K562 (cell line): ENCODE measurements around the gene CPED1. TPM values are rescaled to one million over a fixed set of nuclear protein-coding genes. Genes with fewer than 3 reads are reported as not detected.

Experiments
- C11orf30 ChIP-seq: fragments of 450-650 bp; IDR thresholded peaks from 2 replicates; pipeline ENCODE4 v1.6.1; 2016; ENCODE audit warnings: low read depth, mild to moderate bottlenecking
- EWSR1 ChIP-seq: fragments of 450-650 bp; IDR thresholded peaks from 2 replicates; pipeline ENCODE4 v1.6.1; 2018; ENCODE audit warnings: borderline replicate concordance, mild to moderate bottlenecking, low read depth, moderate library complexity; ENCODE audit not compliant: partially characterized antibody
- EZH2 ChIP-seq: IDR thresholded peaks from 2 replicates; pipeline ENCODE4 v1.6.1; 2012; ENCODE audit warnings: low read depth, mild to moderate bottlenecking, inconsistent platforms, low read length, borderline replicate concordance
- GABPB2 ChIP-seq: fragments of 250-450 bp; sonication (Bioruptor Pico); conservative IDR thresholded peaks from 2 replicates; pipeline ENCODE4 v1.5.1; 2021; ENCODE audit warnings: mild to moderate bottlenecking
- ILF3 ChIP-seq: fragments of 450-650 bp; IDR thresholded peaks from 2 replicates; pipeline ENCODE4 v1.6.1; 2018; ENCODE audit warnings: antibody characterized with exemption, mild to moderate bottlenecking, moderate library complexity, borderline replicate concordance
- KLF1 ChIP-seq: fragments of 450-650 bp; IDR thresholded peaks from 2 replicates; pipeline ENCODE4 v1.6.1; 2016; ENCODE audit warnings: missing genetic modification characterization, missing compliant biosample characterization
- LEF1 ChIP-seq: fragments of 450-650 bp; IDR thresholded peaks from 2 replicates; pipeline ENCODE4 v1.6.1; 2016; ENCODE audit warnings: mild to moderate bottlenecking
- MEIS2 ChIP-seq: fragments of 450-650 bp; IDR thresholded peaks from 2 replicates; pipeline ENCODE4 v1.6.1; 2014; ENCODE audit warnings: mild to moderate bottlenecking; ENCODE audit not compliant: partially characterized antibody
- OTX1 ChIP-seq: fragments of 450-650 bp; formaldehyde crosslinking; IDR thresholded peaks from 2 replicates; pipeline ENCODE4 v1.4.0; 2022; ENCODE audit warnings: mild to moderate bottlenecking
- PTRF ChIP-seq: fragments of 450-650 bp; IDR thresholded peaks from 2 replicates; pipeline ENCODE4 v1.6.1; 2016; ENCODE audit warnings: mild to moderate bottlenecking, missing genetic modification characterization, missing compliant biosample characterization
- RFX5 ChIP-seq: IDR thresholded peaks from 2 replicates; pipeline ENCODE4 v1.6.1; 2011; ENCODE audit warnings: low read depth, mild to moderate bottlenecking, improper control_type of control experiment, low read length
- SNRNP70 ChIP-seq: fragments of 200-400 bp; formaldehyde crosslinking; optimal IDR thresholded peaks from 2 replicates; pipeline ENCODE3; 2017; ENCODE audit warnings: low read depth, low read length
- TEAD2 ChIP-seq: fragments of 450-650 bp; IDR thresholded peaks from 2 replicates; pipeline ENCODE4 v1.6.1; 2016; ENCODE audit warnings: missing genetic modification characterization, control low read depth, missing compliant biosample characterization
- THRAP3 ChIP-seq: fragments of 450-650 bp; IDR thresholded peaks from 2 replicates; pipeline ENCODE4 v1.6.1; 2016; ENCODE audit warnings: mild to moderate bottlenecking, inconsistent platforms, borderline replicate concordance
- ZFP30 ChIP-seq: fragments of 250-450 bp; sonication (Bioruptor Pico); IDR thresholded peaks from 2 replicates; pipeline ENCODE4 v1.8.0; 2022; ENCODE audit warnings: moderate library complexity, mild to moderate bottlenecking, inconsistent platforms, borderline replicate concordance
- ZKSCAN1 ChIP-seq: fragments of 150-350 bp; IDR thresholded peaks from 2 replicates; pipeline ENCODE4 v1.6.1; 2016; ENCODE audit warnings: low read depth, low read length
- ZNF121 ChIP-seq: sonication (generic); formaldehyde crosslinking; conservative IDR thresholded peaks from 2 replicates; pipeline ENCODE4 v1.8.0; 2022; ENCODE audit warnings: missing genetic modification reagents
- ZNF146 ChIP-seq: IDR thresholded peaks from one replicate; pipeline ENCODE4 v1.6.1; 2018; ENCODE audit warnings: missing compliant biosample characterization; ENCODE audit not compliant: unreplicated experiment
- ZNF174 ChIP-seq: fragments of 250-450 bp; sonication (Bioruptor Pico); IDR thresholded peaks from 2 replicates; pipeline ENCODE4 v1.4.0; 2020; ENCODE audit warnings: mild to moderate bottlenecking
- ZNF24 ChIP-seq: fragments of 450-650 bp; IDR thresholded peaks from 2 replicates; pipeline ENCODE4 v1.6.1; 2016
- ZNF766 ChIP-seq: fragments of 200-800 bp; sonication (Bioruptor generic); conservative IDR thresholded peaks from 2 replicates; pipeline ENCODE4 v1.6.1; 2016; ENCODE audit warnings: missing genetic modification characterization, missing compliant biosample characterization
- polyA plus RNA-seq, 8 experiments: library from polyadenylated mRNA; depleted of rRNA in 4 of 8; stranded (reverse) in 5 of 8; unstranded in 3 of 8; fragments of >200 nt; fragmentation: Nextera tagmentation in 2 of 8; fragmentation: Illumina TruSeq in 1 of 8; extraction: Ambion mirVana in 2 of 8; extraction: Trizol in 1 of 8; gene quantifications; 2 replicates each; pipeline versions ENCODE4 v1.2.1 to v1.2.3, GENCODE V29; 2011 to 2014; ENCODE audit warnings: inconsistent platforms in 1 of 8, missing spikeins in 1 of 8
- total RNA-seq, 7 experiments: library from RNA; depleted of rRNA in 6 of 7; stranded (reverse); fragments of >200 nt in 6 of 7; fragmentation: Illumina TruSeq in 2 of 7; extraction: Trizol in 2 of 7; gene quantifications; 2 replicates each; pipeline versions ENCODE4 v1.2.1 to v1.2.3, GENCODE V29; 2011 to 2021; ENCODE audit warnings: low replicate concordance in 1 of 7
- TF ChIP-seq, protein P1 (sequence below): fragments of 250-450 bp; sonication (Bioruptor Pico); IDR thresholded peaks from 2 replicates; pipeline ENCODE4 v1.8.0; 2021; ENCODE audit warnings: borderline replicate concordance, mild to moderate bottlenecking, moderate library complexity; ENCODE audit not compliant: poor library complexity, severe bottlenecking
- TF ChIP-seq, protein P2 (sequence below): fragments of 250-450 bp; sonication (Bioruptor Pico); IDR thresholded peaks from 2 replicates; pipeline ENCODE4 v1.6.1; 2021; ENCODE audit warnings: mild to moderate bottlenecking
- TF ChIP-seq, protein P3 (sequence below): fragments of 250-450 bp; sonication (Bioruptor Pico); IDR thresholded peaks from 2 replicates; pipeline ENCODE4 v1.5.0; 2022; ENCODE audit warnings: mild to moderate bottlenecking
- TF ChIP-seq, protein P4 (sequence below): fragments of 250-450 bp; sonication (Bioruptor Pico); IDR thresholded peaks from 2 replicates; pipeline ENCODE4 v1.9.0; 2021; ENCODE audit warnings: mild to moderate bottlenecking, inconsistent platforms

The CPED1 gene
- total and polyA plus RNA-seq, 9 of the 15 experiments (the other 6 are each of a cell fraction or from before 2014, with no cell fraction given): 195 to 393 (median 290) TPM

DNA sequence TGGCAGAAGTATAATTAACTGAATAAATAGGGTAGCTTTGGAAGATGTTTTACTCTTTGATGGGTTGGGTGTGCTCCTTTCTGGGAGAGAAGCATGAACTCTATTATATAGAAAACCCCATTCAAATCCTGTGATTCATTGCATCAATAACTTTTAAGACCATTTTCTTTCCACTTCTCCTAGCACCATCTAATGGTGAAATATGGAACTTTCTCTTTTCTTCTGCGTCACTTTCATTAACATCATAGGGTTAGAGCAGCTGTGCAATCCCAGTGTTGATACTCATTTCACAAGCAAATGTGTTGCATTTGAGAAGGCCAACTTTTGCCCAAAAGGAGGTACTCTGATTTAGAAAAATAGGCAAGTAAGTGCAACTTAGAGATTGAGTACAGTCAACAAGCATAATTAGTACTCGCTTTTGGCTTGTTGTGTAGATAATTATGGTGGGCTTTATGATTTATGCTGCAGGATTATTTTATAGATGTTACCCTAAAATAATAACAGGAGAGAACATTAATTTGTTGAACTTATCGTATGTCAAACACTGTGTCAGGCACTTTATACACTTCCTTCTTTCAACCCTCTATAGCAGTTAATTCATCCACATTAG lies 92.9 kb downstream of the CPED1 start (continued):
- TF ChIP-seq, protein P1, sequence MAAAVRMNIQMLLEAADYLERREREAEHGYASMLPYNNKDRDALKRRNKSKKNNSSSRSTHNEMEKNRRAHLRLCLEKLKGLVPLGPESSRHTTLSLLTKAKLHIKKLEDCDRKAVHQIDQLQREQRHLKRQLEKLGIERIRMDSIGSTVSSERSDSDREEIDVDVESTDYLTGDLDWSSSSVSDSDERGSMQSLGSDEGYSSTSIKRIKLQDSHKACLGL (CRISPR knock-in tag): no peak
- TF ChIP-seq EZH2: no peak
- TF ChIP-seq ZNF174 (CRISPR knock-in tag): peak; percentile 25; the same call in 1 of the 2 replicates
- peak; percentile 61; the same call in 1 of the 2 replicates for TF ChIP-seq OTX1 (CRISPR knock-in tag)
- TF ChIP-seq EWSR1: peak; percentile 85
- TF ChIP-seq, protein P2, sequence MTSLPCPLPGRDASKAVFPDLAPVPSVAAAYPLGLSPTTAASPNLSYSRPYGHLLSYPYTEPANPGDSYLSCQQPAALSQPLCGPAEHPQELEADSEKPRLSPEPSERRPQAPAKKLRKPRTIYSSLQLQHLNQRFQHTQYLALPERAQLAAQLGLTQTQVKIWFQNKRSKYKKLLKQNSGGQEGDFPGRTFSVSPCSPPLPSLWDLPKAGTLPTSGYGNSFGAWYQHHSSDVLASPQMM: peak; percentile 77; the same call in 1 of the 2 replicates
- no peak for TF ChIP-seq SNRNP70
- TF ChIP-seq ILF3: peak; percentile 46
- TF ChIP-seq ZNF146: no peak
- TF ChIP-seq ZKSCAN1: no peak
- no peak for TF ChIP-seq GABPB2
- peak; percentile 80; the same call in 1 of the 2 replicates for TF ChIP-seq ZNF24
- TF ChIP-seq ZNF121: no peak
- peak; percentile 50 for TF ChIP-seq MEIS2
- peak; percentile 8; the same call in 1 of the 2 replicates for TF ChIP-seq ZFP30 (CRISPR knock-in tag)
- TF ChIP-seq C11orf30: no peak
- no peak for TF ChIP-seq ZNF766 (CRISPR knock-in tag)
- TF ChIP-seq TEAD2 (tag): no peak
- 0 out of 2 replicates have a peak, but pooled peaks have one; percentile 42 for TF ChIP-seq THRAP3
- TF ChIP-seq, protein P3, sequence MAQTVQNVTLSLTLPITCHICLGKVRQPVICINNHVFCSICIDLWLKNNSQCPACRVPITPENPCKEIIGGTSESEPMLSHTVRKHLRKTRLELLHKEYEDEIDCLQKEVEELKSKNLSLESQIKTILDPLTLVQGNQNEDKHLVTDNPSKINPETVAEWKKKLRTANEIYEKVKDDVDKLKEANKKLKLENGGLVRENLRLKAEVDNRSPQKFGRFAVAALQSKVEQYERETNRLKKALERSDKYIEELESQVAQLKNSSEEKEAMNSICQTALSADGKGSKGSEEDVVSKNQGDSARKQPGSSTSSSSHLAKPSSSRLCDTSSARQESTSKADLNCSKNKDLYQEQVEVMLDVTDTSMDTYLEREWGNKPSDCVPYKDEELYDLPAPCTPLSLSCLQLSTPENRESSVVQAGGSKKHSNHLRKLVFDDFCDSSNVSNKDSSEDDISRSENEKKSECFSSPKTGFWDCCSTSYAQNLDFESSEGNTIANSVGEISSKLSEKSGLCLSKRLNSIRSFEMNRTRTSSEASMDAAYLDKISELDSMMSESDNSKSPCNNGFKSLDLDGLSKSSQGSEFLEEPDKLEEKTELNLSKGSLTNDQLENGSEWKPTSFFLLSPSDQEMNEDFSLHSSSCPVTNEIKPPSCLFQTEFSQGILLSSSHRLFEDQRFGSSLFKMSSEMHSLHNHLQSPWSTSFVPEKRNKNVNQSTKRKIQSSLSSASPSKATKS (CRISPR knock-in tag): peak; percentile 11; the same call in 1 of the 2 replicates
- no peak for TF ChIP-seq PTRF (tag)
- TF ChIP-seq RFX5: no peak; the same call in 1 of the 2 replicates
- no peak for TF ChIP-seq KLF1 (tag)
- TF ChIP-seq, protein P4, sequence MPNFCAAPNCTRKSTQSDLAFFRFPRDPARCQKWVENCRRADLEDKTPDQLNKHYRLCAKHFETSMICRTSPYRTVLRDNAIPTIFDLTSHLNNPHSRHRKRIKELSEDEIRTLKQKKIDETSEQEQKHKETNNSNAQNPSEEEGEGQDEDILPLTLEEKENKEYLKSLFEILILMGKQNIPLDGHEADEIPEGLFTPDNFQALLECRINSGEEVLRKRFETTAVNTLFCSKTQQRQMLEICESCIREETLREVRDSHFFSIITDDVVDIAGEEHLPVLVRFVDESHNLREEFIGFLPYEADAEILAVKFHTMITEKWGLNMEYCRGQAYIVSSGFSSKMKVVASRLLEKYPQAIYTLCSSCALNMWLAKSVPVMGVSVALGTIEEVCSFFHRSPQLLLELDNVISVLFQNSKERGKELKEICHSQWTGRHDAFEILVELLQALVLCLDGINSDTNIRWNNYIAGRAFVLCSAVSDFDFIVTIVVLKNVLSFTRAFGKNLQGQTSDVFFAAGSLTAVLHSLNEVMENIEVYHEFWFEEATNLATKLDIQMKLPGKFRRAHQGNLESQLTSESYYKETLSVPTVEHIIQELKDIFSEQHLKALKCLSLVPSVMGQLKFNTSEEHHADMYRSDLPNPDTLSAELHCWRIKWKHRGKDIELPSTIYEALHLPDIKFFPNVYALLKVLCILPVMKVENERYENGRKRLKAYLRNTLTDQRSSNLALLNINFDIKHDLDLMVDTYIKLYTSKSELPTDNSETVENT (CRISPR knock-in tag): no peak
- peak; percentile 37; the same call in 1 of the 2 replicates for TF ChIP-seq LEF1
